Measurements from ENCODE around the gene GNAI1.

GNAI1 gene

GRCh38 chr7:80244206-80244916, 109.7 kb downstream of the GNAI1 start:
- DNase-seq (ENCODE audit: extremely low read depth in 1 of 2, low read depth in 1 of 2): no peak

DNA sequence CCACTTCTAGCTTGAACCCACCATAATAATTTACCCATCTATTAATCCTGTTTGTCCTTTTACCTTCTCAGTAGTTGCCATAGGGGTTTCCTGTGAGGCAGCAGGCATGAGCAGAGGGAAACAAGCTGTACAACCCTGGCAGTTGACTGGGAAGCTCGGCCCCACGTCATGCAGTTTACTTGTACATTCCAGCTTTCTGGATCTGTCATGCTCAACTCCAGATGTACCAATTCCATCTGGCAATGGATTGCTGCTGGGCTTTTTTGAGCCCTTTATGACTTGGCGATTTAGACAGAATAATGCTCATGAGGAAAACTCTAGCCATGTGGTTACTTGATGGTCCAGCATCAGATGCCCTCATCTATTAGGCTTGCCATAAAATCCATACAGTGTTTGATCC, 112.5 kb downstream of the GNAI1 start:
- no peak for DNase-seq (ENCODE audit: extremely low read depth in 1 of 2, low read depth in 1 of 2)

DNA sequence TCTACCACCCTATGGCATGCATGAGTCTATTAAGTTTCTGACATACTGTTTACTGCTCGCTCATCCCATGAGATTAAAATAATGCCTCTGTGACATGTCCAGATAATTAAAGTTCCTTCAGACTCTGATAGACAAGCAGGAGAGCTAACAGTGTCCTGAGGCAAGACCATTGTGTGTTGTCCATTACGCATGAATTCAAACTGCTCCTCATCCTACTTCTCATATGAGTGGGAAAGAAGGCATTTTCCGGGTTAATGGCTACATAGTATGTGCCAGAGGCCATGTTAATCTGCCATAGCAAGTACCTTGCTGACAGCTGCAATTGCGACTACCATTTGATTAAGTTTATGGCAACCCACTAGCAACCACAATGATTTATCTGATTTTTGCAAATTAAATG, 113.3 kb downstream of the GNAI1 start:
- DNase-seq (ENCODE audit: extremely low read depth in 1 of 2, low read depth in 1 of 2): no peak

DNA sequence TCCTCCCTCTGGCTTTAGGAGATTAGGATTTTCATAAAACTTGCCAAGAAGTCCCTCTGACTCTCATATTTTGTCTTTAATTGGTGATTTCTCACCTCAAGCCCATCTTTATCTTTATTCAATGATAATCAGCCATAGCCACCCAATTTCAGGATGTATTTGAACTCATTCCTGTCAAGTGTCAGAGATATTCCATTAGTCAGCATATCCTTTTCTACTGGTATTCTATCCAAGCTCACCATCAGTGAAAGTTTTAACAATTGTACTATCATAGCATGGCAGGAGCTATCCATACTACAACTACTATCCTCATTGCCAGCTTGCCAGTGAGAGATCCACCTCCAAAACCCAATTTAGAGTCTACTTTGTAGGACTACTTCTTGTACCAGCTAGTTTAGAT, 114.6 kb downstream of the GNAI1 start:
- no peak for DNase-seq (ENCODE audit: extremely low read depth in 1 of 2, low read depth in 1 of 2)

DNA sequence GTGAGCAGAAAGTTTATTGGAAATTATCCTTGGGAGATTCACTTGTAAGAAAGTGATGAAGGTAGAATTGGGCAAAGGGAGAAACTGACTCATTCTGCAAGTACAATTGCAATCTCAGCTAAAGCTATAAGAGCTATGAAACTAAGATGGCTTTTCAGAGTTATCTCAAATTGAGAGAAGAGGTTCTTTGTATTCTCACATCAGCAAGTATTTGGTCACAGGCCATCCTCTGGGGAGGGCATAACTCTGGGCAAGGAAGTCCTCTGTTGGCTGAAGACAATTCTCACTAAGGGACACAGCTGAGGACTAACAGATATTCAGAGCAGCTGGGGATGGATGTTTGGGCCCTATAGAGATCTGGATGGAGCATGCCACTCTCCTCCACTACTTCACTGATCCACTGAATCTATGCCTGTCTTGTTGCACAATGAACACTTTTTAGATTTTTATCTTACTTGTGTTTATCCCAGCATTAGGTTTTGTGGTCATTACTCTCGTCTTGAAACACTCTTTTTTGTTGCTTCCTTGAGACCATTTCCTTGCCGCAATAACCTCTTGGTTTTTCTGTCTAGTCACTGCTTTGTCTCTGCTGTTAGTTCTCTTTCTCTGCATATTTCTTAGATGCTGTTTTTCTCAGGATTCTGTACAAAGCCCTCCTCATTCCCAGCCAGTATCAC, 115.1 kb downstream of the GNAI1 start:
- no peak for DNase-seq (ENCODE audit: extremely low read depth in 1 of 2, low read depth in 1 of 2)

DNA sequence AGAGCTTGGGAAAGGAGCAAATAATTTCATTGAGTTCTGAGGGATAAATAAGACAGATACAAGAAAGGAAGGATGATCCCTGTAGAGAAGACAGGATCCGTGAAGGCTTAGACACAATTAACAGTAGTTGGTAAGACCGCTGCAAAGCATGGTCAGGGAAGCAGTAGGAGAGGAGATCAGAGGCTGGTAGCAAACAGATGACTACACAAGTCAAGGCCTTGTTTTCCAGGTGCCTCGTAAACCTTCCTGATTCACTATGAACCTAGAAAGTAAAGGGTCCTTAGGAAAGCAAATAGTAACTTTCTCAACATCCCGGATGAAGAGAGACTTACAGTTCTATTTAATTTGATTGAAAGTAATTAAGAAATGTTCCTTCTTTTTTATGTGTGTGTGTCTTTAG, 118.6 kb downstream of the GNAI1 start:
- DNase-seq (ENCODE audit: extremely low read depth in 1 of 2, low read depth in 1 of 2): no peak

DNA sequence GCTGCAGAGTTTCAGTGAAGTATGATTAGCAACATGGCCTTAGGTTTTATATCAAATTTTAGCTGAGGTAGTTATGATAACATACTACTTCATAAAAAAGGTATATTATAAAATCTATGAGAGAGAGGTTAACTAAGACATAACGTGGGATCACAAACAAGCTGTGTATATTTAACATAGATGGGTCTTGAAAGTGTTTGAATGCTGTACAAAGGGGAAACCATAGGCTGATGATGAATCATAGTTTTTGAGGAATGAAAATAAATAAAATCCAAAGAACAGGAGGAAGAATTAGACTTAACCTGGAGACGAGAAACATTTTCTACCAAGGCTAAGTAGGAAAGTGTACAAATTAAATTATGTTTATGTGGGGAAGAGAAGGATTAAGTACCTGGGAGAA, 119.0 kb downstream of the GNAI1 start:
- no peak for DNase-seq (ENCODE audit: extremely low read depth in 1 of 2, low read depth in 1 of 2)

GRCh38 chr7:80255656-80256055, 121.0 kb downstream of the GNAI1 start:
- no peak for DNase-seq (ENCODE audit: extremely low read depth in 1 of 2, low read depth in 1 of 2)

GRCh38 chr7:80257756-80258155, 123.1 kb downstream of the GNAI1 start:
- DNase-seq (ENCODE audit: extremely low read depth in 1 of 2, low read depth in 1 of 2): no peak

DNA sequence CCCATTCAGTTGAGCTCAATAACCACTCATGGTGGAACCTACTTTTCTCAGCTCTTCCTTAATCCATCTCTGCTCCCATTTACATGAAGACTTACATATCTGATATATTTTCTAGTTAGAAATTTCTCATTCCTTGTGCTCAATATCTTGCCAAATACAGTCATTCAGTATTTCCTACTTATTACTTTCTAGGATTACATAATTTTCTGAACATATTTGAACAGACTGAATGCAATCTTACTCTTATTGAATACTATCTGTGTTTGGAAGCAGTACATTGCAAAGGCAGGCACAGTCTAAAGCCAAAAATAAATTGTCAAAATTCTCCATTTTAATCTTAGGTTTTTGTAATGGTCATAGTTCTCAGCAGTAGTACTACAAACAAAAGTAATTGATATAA, 126.0 kb downstream of the GNAI1 start:
- DNase-seq (ENCODE audit: extremely low read depth in 1 of 2, low read depth in 1 of 2): no peak

- DNase-seq (ENCODE audit: extremely low read depth in 1 of 2, low read depth in 1 of 2): no peak
These were observed 128.7 kb downstream of the GNAI1 start for GRCh38 chr7:80263333-80263732.

DNA sequence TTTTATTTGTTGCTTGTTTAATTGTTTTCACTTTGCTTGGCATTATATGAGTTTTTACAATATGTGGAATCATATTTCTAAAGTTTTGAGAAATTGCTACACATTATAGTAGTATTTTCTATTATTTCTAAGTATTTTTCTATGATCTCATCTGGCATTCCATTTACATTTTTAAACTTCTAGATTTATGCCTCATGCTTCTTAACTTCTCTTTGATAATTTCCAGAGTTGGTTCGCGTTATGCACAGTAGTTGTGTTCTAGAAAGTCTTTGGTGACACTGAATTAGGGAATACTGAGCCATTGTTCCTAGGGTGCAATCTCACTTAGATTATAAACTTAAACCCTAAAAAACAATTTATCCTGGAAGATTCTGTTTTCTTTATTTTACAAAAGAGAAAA, 129.2 kb downstream of the GNAI1 start:
- DNase-seq (ENCODE audit: extremely low read depth in 1 of 2, low read depth in 1 of 2): no peak

DNA sequence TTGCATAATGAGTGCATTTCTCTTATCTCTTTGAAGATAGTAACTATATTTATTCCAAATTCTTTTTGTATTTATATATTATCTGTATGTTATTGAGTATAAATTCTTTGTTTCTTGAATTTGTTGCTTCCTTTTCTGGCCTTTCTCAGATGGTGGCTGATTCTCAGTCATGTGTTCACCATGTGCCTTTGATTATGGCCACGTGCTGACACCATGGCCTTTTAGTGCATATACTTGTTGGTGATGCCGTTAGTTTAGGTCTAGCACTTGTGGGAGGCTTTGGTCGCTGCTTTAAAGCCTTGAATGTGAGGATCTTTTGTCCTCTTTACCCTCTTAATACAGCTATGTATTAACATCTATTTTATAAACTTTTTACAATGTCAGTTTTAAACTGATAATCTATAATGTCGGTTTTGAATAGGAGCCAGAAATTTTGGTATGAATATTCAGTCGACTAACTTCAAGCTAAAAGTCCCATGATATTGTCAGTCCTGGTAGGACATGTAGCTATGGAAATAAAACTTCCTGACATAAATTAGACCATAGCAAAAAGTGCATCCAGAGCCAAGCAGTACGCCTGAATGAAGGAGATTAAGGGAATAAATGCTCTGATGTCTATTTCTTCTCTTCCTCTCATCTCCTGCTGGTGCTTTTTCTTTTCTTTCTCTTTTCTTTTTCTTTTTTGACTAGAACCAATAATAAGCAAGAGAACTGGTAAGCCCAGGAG, 130.3 kb downstream of the GNAI1 start:
- no peak for DNase-seq (ENCODE audit: extremely low read depth in 1 of 2, low read depth in 1 of 2)

GRCh38 chr7:80272560-80273239, 138.1 kb downstream of the GNAI1 start:
- DNase-seq (ENCODE audit: extremely low read depth in 1 of 2, low read depth in 1 of 2): no peak

GRCh38 chr7:80273327-80273726, 138.7 kb downstream of the GNAI1 start:
- DNase-seq (ENCODE audit: extremely low read depth in 1 of 2, low read depth in 1 of 2): no peak

DNA sequence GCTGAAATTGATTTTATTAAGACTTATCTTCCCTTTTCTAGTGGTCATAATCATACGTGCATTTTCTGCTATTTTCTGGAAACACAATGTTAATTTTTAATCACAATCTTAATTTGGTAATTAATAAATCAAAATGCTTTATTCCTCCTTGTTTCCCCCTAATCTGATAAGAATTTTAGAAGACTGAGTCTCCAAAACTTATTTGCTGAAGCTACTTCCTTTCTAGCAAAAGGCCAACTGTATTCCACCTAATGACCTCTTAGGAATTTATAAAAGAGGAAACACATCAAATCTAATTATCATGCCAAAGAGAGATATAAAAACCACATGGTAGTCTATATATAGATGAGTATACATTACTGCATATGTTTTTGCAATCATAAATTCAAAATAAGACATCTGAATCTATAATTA, 140.6 kb downstream of the GNAI1 start:
- no peak for DNase-seq (ENCODE audit: extremely low read depth in 1 of 2, low read depth in 1 of 2)

All from stimulated activated CD8-positive, alpha-beta memory T cell treated with anti-CD3 and anti-CD28 coated beads, Interleukin-7, amount 100 ng/mL, for 48 hours (primary cell).